ENCODE results near the gene IFNA14. TPM values are rescaled to one million over a fixed set of nuclear protein-coding genes. Genes with fewer than 3 reads are reported as not detected.
A peak's percentile ranks its signal among the peaks of the same experiment; 100 is the strongest.

IFNA14 gene
- not detected for total RNA-seq

DNA sequence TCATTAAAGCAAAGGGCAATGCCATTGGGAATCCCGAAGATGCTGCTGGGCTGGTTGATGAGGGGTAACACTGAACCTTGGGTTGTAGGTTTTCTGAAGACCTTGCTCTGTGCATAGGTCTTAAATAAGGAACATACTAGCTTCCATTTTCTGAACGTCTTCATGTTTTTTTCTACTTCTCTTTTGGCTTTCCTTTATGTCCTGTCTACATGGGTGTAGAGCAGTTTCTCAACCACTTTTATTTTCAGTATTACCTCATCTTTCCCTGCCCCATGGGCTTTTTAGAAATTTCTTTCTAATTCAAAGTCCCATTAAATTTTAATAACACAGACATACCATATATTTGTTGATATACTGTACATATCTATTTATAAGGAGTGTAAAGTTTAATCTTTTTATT lies at the start of gene IFNA14:
Gene IFNA14 (minus strand): TSS at position 95 of the 400 bp plus-strand sequence. CDS start 70 bp downstream, at position 25.
- Mint-ChIP-seq H3K27ac (no peak within 1 kb of the TSS), H3K9me3 (no peaks in the 10 kb centered on the region), H3K4me3 (no peak within 1 kb of the TSS), H3K36me3 (ENCODE audit: insufficient read depth in 2 of 2) (no peaks in the 10 kb centered on the region), H3K4me1 (ENCODE audit: low read depth) (peaks cover 10% of the 10 kb centered on the region), H3K27me3 (ENCODE audit: low read depth) (peaks cover 27% of the 10 kb centered on the region)
- ATAC-seq (replicated peaks in 1 of 2) (no peak), DNase-seq (no peak)

DNA sequence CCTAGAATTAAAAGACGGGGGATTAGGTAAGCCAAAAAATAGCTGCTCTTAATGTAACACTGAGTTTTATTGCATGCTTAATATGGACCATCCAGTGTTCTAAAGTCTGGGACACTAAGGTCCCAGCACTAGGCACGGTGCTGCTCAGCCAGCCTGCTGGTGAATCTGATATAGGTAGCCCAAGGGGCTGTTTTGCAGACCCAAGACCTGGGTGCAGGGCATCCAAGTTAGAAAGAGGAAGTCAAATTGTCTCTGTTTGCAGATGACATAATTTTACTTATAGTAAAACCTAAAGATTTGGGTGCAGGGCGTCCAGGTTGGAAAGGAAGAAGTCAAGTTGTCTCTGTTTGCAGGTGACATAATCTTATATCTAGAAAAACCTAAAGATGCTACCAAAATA lies 47.5 kb upstream of the IFNA14 start:
- Mint-ChIP-seq H3K9me3 (no peaks in the 10 kb centered on the region), H3K27me3 (ENCODE audit: low read depth) (peaks cover 19% of the 10 kb centered on the region), H3K27ac (no peak overlapping the region), H3K4me3 (no peak overlapping the region), H3K4me1 (ENCODE audit: low read depth) (no peaks in the 10 kb centered on the region), H3K36me3 (ENCODE audit: insufficient read depth in 2 of 2) (no peaks in the 10 kb centered on the region)
- DNase-seq (no peak), ATAC-seq (replicated peaks in 1 of 2) (no peak)

DNA sequence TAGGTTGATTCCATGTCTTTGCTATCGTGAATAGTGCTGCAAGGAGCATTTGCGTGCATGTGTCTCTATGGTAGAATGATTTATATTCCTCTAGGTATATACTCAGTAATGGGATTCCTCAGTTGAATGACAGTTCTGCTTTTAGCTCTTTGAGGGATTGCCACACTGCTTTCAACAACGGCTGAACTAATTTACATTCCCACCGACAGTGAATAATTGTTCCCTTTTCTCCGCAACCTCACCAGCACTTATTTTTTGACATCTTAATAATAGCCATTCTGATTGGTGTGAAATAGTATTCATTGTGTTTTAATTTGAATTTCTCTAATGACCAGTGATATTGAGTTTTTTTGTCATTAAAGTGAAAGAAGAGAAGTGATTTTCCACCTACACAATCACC lies 46.9 kb upstream of the IFNA14 start:
- no peaks in the 10 kb centered on the region for H3K4me1 Mint-ChIP-seq (ENCODE audit: low read depth)
- no peak overlapping the region for H3K4me3 Mint-ChIP-seq
- peaks cover 20% of the 10 kb centered on the region for H3K27me3 Mint-ChIP-seq (ENCODE audit: low read depth)
- no peaks in the 10 kb centered on the region for H3K9me3 Mint-ChIP-seq
- no peaks in the 10 kb centered on the region for H3K36me3 Mint-ChIP-seq (ENCODE audit: insufficient read depth in 2 of 2)
- no peak for ATAC-seq (replicated peaks in 1 of 2)
- no peak for DNase-seq
- H3K27ac Mint-ChIP-seq = no peak overlapping the region

DNA sequence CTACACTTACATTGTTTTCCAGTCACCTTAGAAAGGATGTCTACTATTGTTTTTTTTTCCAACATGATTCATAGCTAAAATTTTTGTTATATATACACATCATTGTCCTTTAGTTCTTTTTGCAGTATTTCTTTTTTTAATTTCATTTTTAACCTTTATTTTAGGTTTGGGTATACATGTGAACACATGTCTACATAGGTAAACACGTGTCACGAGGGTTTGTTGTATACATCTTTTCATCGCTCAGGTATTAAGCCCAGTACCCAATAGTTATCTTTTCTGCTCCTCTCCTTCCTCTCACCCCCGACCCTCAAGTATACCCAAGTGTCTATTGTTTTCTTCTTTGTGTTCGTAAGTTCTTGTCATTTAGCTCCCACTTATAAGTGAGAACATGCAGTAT lies 46.3 kb upstream of the IFNA14 start:
- no peak overlapping the region for H3K4me3 Mint-ChIP-seq
- peaks cover 26% of the 10 kb centered on the region for H3K27me3 Mint-ChIP-seq (ENCODE audit: low read depth)
- H3K36me3 Mint-ChIP-seq (ENCODE audit: insufficient read depth in 2 of 2) = no peaks in the 10 kb centered on the region
- H3K4me1 Mint-ChIP-seq (ENCODE audit: low read depth) = no peaks in the 10 kb centered on the region
- ATAC-seq (replicated peaks in 1 of 2) (no peak), DNase-seq (no peak)
- no peak overlapping the region for H3K27ac Mint-ChIP-seq
- H3K9me3 Mint-ChIP-seq = no peaks in the 10 kb centered on the region

DNA sequence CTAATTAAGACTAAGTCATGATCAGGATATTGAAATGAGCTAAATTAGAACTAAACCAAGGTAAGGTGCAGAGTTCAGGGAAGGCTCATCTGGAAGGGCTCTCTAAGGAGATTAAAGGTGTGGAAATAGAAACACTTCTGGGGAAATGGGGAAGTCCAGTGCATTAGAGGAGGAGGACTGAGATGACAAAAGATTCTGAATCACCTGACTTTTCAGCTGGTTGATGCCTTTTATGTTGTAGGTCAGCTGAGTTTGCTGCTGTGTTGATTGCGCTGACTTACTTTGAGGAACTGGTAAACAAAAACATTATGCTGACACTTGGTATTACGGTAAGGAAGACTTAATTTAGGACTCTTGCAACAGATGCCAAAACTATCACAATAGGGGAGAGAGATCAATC lies 41.5 kb upstream of the IFNA14 start:
- H3K27me3 Mint-ChIP-seq (ENCODE audit: low read depth) = peaks cover 25% of the 10 kb centered on the region
- no peak overlapping the region for H3K27ac Mint-ChIP-seq
- no peaks in the 10 kb centered on the region for H3K36me3 Mint-ChIP-seq (ENCODE audit: insufficient read depth in 2 of 2)
- H3K4me1 Mint-ChIP-seq (ENCODE audit: low read depth) = no peaks in the 10 kb centered on the region
- H3K4me3 Mint-ChIP-seq = no peak overlapping the region
- H3K9me3 Mint-ChIP-seq = no peaks in the 10 kb centered on the region
- ATAC-seq (replicated peaks in 1 of 2) (no peak), DNase-seq (no peak)

DNA sequence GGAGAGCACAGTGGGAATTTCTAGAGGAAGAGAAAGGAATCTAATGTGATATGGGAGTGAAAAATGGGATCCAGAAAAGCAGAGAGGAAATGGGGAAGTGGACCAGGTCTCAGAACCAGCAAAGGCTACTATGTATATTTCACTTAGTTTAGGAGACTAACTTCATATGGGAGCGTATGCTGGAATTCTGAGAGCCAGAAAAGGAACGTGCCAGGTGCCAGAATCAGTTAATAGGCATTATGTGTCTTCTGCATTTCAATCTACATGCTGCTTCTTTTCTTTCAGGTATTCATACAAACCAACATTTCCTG lies 28.5 kb upstream of the IFNA14 start:
- Mint-ChIP-seq H3K9me3 (no peaks in the 10 kb centered on the region), H3K36me3 (ENCODE audit: insufficient read depth in 2 of 2) (no peaks in the 10 kb centered on the region), H3K4me1 (ENCODE audit: low read depth) (no peaks in the 10 kb centered on the region), H3K27ac (no peak overlapping the region), H3K27me3 (ENCODE audit: low read depth) (peaks cover 20% of the 10 kb centered on the region), H3K4me3 (no peak overlapping the region)
- DNase-seq (no peak), ATAC-seq (replicated peaks in 1 of 2) (no peak)

DNA sequence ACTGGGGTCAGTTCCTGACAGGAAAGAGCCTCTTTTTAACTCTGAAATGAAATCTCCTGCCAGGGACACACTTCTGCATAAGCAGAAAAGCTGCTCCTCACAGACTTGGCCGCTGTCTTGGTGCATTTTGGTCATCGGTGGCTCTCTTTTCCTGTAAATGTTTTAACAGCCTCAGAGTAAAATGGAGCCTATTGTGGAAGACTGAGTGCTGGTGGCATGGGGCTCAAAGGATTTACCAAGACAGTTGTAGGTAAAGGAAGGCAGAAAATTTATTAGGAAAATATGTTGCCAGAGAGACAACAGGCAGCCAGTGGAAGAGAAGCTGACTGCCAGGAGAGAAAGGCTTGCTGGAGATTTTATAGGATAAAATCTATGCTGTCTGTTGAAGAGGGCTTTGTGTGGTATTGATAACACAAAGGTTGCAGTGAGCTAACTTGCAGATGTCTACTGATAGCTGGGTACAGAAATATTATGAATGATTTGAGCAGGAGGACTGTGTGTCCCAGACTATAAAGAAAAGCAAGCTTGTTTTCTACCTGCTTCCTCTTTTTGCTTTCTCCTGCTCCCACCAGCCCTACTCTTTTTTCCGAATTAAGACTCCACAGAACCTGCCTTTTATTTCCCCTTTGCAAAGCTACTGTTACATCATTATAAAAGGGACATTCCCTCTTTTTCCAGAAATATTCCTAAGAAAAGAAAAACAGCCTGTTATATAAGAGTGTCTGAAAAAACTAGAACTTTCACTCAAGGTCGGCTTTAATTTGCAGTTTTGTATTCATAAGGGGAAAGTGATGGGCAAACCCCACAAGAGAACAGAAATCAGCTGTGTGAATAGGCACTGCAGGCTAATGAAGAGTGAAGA lies 27.9 kb upstream of the IFNA14 start:
- H3K27ac Mint-ChIP-seq = no peak overlapping the region
- H3K36me3 Mint-ChIP-seq (ENCODE audit: insufficient read depth in 2 of 2) = no peaks in the 10 kb centered on the region
- H3K4me3 Mint-ChIP-seq = no peak overlapping the region
- DNase-seq = no peak
- no peaks in the 10 kb centered on the region for H3K4me1 Mint-ChIP-seq (ENCODE audit: low read depth)
- peaks cover 20% of the 10 kb centered on the region for H3K27me3 Mint-ChIP-seq (ENCODE audit: low read depth)
- H3K9me3 Mint-ChIP-seq = no peaks in the 10 kb centered on the region
- ATAC-seq (replicated peaks in 1 of 2) = no peak

DNA sequence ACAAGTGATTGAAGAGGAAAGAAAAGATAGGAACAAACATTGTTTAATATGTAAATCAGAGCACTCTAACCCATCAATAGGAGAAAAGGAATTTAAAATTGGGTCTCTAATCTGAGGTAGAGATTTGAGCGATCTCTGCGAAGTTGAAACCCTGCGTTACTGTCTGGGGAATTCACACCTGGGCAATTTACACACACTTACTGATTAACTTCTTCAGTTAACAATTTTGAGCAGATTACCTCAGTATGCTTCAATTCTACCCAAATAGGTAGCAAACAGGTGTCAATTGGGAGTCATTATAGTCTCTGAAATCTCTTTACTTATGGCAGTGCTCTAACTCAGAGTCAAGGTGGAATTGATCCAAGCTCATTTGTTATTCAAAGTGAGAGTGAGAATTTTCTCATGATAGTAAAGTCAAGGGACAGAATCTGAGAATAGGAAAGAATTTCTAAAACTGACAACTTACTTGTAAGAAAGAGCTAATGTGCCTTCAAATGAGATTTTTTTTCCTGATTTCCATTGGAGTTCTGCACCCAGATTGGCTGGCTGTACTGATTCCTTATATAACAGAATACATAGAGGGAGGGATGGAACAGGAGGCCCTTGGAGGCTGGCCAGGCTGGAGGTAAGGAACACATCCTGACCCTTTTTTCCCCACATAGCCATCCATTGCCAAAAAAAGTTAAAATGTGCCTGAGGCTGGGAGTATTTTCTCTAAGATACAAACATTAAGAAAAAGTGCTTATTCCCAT lies 27.1 kb upstream of the IFNA14 start:
- no peaks in the 10 kb centered on the region for H3K36me3 Mint-ChIP-seq (ENCODE audit: insufficient read depth in 2 of 2)
- H3K4me1 Mint-ChIP-seq (ENCODE audit: low read depth) = no peaks in the 10 kb centered on the region
- no peak overlapping the region for H3K27ac Mint-ChIP-seq
- DNase-seq (no peak), ATAC-seq (replicated peaks in 1 of 2) (no peak)
- H3K27me3 Mint-ChIP-seq (ENCODE audit: low read depth) = peaks cover 20% of the 10 kb centered on the region
- H3K9me3 Mint-ChIP-seq = no peaks in the 10 kb centered on the region
- no peak overlapping the region for H3K4me3 Mint-ChIP-seq

DNA sequence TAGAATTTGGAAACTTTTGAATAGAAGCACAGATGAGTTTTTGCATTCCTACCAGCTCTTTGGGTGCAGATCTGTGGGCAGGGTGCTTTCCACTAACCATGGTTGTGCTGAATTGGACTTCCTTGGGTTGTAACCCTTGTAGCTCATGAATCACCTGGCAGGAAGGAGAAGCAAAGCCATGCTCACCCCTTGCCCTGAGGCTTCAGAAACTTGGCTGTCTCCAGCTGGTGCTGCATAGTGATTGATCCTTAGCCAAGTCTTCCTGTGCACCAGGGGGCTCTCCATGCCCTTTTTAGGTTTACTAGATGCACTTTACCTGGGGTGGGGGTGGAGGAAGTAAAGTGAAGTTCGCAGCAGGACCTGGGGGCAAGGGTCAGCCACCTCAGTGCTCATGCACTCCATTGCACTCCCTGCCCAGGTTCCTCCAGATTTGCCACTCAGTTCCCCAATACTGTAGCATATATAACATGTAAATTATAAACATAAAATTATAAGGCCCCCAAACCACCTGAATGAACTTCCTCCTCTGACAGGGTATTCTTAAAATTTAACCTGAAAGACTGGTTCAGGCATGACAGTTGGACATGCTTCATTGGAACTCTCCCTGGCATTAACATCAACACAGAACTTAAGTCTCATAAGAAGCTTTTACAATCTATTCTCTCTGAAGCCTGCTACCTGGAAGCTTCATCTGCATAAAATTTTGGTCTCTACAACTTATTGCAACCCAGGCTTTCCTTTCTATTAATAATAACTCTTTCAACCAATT lies 25.8 kb upstream of the IFNA14 start:
- DNase-seq (no peak), ATAC-seq (replicated peaks in 1 of 2) (no peak)
- no peak overlapping the region for H3K27ac Mint-ChIP-seq
- H3K9me3 Mint-ChIP-seq = no peaks in the 10 kb centered on the region
- H3K4me1 Mint-ChIP-seq (ENCODE audit: low read depth) = no peaks in the 10 kb centered on the region
- peaks cover 20% of the 10 kb centered on the region for H3K27me3 Mint-ChIP-seq (ENCODE audit: low read depth)
- no peak overlapping the region for H3K4me3 Mint-ChIP-seq
- H3K36me3 Mint-ChIP-seq (ENCODE audit: insufficient read depth in 2 of 2) = no peaks in the 10 kb centered on the region

DNA sequence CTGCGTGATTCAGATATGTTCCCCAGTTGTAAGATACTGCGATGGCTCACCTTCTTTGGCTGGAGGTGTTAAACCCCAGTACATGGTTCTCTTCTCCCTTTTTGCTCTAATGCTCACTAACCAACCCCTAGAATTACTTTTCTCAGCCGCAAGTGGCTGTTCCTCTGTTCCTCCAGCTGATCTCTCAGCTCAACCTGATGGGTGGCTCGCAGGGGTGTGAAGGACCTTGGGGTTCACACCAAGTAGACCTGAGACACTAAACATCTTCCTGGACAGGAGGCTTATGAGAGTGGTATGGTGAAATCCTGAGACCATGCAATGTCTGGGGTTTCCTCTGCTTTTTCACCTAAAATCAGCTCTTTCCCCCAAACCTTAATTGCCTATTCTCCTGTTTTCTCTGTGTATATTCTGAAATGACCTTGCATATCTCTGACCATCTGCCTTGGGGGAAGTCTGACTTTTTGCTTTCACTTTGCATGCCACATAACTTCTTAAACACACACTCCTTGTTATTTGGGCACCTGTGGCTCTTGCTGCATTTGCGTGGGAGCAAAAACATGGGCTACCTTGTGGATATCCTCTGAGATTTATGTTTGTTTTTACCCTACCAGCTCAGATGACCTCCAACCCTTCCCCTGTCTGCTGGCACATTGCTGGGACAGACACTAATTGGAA lies 15.9 kb upstream of the IFNA14 start:
- DNase-seq = no peak
- Mint-ChIP-seq H3K36me3 (ENCODE audit: insufficient read depth in 2 of 2) (no peaks in the 10 kb centered on the region), H3K4me1 (ENCODE audit: low read depth) (peaks cover 5% of the 10 kb centered on the region), H3K9me3 (no peaks in the 10 kb centered on the region), H3K27ac (no peak overlapping the region), H3K4me3 (no peak overlapping the region), H3K27me3 (ENCODE audit: low read depth) (peaks cover 16% of the 10 kb centered on the region)
- no peak for ATAC-seq (replicated peaks in 1 of 2)

DNA sequence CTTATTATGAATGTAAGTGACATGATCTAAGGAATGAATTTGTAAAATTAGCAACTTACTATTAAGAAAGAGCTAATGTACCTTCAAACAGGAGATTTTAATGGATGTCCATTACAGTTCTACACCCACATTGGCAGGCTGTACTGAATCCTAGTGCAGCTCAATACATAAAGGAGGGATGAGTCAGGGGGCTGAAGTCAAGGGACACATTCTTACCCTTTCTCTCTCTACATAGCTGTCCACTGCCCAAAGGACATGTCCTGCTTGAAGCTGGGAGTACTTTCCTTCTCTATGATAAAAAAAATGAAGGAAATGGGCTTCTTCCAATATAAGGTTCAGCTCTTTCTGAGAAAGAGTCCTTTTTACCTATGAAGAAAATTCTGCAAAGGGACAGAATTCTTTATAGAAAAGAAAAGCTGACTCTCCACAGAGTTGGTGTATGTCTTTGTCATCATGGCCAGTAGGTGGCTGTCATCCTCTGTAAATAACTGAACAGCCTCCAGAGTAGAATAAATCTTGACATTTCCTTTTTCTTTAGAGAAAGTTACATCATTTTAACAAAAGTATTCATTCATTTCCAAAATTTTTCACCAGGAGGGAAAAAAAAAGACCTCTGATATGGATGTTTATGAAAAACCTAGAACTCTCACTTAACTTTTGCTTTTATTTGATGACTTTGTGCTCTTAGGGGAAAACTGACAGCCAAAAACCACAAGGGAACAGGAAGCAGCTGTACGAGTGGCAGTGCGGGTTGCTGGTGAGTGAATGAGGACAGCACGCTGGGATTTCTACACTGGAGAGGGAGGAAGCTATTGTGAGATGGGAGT lies 13.1 kb upstream of the IFNA14 start:
- no peaks in the 10 kb centered on the region for H3K36me3 Mint-ChIP-seq (ENCODE audit: insufficient read depth in 2 of 2)
- DNase-seq = peak in 1 of 2 donors; percentile 5
- H3K9me3 Mint-ChIP-seq = no peaks in the 10 kb centered on the region
- peak; percentile 60 to 65 for ATAC-seq (replicated peaks in 1 of 2)
- peaks cover 27% of the 10 kb centered on the region for H3K27me3 Mint-ChIP-seq (ENCODE audit: low read depth)
- H3K27ac Mint-ChIP-seq = no peak overlapping the region
- H3K4me1 Mint-ChIP-seq (ENCODE audit: low read depth) = peaks cover 5% of the 10 kb centered on the region
- H3K4me3 Mint-ChIP-seq = peak overlapping the region in 1 of 2 donors; percentile 8

DNA sequence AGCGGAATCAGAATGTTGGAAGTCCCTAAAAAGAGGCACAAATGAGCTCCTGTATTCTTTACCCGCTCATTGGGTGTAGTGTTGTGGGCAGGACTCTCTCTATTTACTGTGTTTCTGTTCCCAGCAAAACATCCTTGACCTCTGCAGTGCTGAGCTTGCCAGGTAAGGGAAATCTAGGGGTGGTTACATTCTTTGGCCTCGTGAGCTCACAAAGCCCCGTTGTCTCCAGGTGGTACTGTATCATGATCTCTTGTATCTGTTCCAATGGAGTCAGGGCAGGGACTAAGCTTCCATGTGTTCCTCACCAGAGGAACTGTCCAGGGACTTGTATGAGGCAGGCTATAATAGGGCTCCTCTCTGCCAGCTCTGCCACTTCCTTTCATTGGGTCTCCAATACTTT lies 11.8 kb upstream of the IFNA14 start:
- Mint-ChIP-seq H3K9me3 (no peaks in the 10 kb centered on the region), H3K4me1 (ENCODE audit: low read depth) (peaks cover 5% of the 10 kb centered on the region), H3K27ac (no peak overlapping the region), H3K4me3 (no peak overlapping the region), H3K36me3 (ENCODE audit: insufficient read depth in 2 of 2) (no peaks in the 10 kb centered on the region), H3K27me3 (ENCODE audit: low read depth) (peaks cover 27% of the 10 kb centered on the region)
- ATAC-seq (replicated peaks in 1 of 2) (no peak), DNase-seq (no peak)

All from activated T-cell treated with anti-CD3 and anti-CD28 coated beads, Interleukin-2, amount 50 U/mL, for 72 hours (primary cell).